Suppressor macrophage (primary cell): Measurements from ENCODE around the gene PALM.

ENCODE experiments used
- DNase-seq, 4 experiments: peaks; one replicate each; pipeline ENCODE4 v3.0.0-alpha.2; 2020 to 2022

The PALM gene

GRCh38 chr19:752652-753517, 44.1 kb downstream of the PALM start:
- DNase-seq: peak; percentile 92 to 97 (median 94)

GRCh38 chr19:754530-754929, 45.8 kb downstream of the PALM start:
- DNase-seq: no peak

GRCh38 chr19:755063-755462, 46.3 kb downstream of the PALM start:
- no peak for DNase-seq

GRCh38 chr19:756236-756635, 47.5 kb downstream of the PALM start:
- peak in 1 of 4 experiments; percentile 35 for DNase-seq

- no peak for DNase-seq
Measured at GRCh38 chr19:756821-757688, 48.3 kb downstream of the PALM start.

- DNase-seq: no peak
Measured at GRCh38 chr19:757811-758668, 49.3 kb downstream of the PALM start.

GRCh38 chr19:763181-763580, 54.4 kb downstream of the PALM start:
- no peak for DNase-seq

GRCh38 chr19:763869-764268, 55.1 kb downstream of the PALM start:
- no peak for DNase-seq

- no peak for DNase-seq
Measured at GRCh38 chr19:764301-764700, 55.6 kb downstream of the PALM start.

GRCh38 chr19:765179-765738, 56.5 kb downstream of the PALM start:
- no peak for DNase-seq

- DNase-seq: no peak
Measured at GRCh38 chr19:768424-768823, 59.7 kb downstream of the PALM start.

- DNase-seq: no peak
Measured at GRCh38 chr19:769616-770015, 60.9 kb downstream of the PALM start.

- peak; percentile 58 to 86 (median 79) for DNase-seq
Measured at GRCh38 chr19:771332-771785, 62.6 kb downstream of the PALM start.

GRCh38 chr19:772063-772462, 63.3 kb downstream of the PALM start:
- DNase-seq: no peak

- no peak for DNase-seq
Measured at GRCh38 chr19:772730-773436, 64.1 kb downstream of the PALM start.

- no peak for DNase-seq
Measured at GRCh38 chr19:776549-776948, 67.8 kb downstream of the PALM start.

GRCh38 chr19:778910-779653, 70.3 kb downstream of the PALM start:
- peak in 1 of 4 experiments; percentile 38 for DNase-seq

GRCh38 chr19:780935-781334, 72.2 kb downstream of the PALM start:
- DNase-seq: no peak

GRCh38 chr19:781800-782184, 73.1 kb downstream of the PALM start:
- no peak for DNase-seq

- no peak for DNase-seq
Measured at GRCh38 chr19:782185-782877, 73.6 kb downstream of the PALM start.
